22Rv1 (cell line): ENCODE results near the gene PRKCE.

ENCODE experiments used
- CTCF ChIP-seq: fragments of 450-650 bp; IDR thresholded peaks from 2 replicates; pipeline ENCODE4 v1.5.1; 2017; ENCODE audit warnings: mild to moderate bottlenecking
- ZFX ChIP-seq: fragments of 450-650 bp; IDR thresholded peaks from 2 replicates; pipeline ENCODE4 v1.6.1; 2017; ENCODE audit warnings: antibody characterized with exemption, borderline replicate concordance

- no peak for TF ChIP-seq CTCF
- no peak for TF ChIP-seq ZFX
Measured at GRCh38 chr2:46147626-46148368, 496.3 kb downstream of the PRKCE start.
